HEK293 (cell line): ENCODE results near the gene DENND2A.
A peak's percentile ranks its signal among the peaks of the same experiment; 100 is the strongest.

Source experiments
- CTCF ChIA-PET: fragments of 350-600 bp; formaldehyde crosslinking; extraction: SDS; loops from one replicate; lab custom pipeline; 2021; ENCODE audit warnings: antibody characterized with exemption; lab: Yijun Ruan, JAX
- POLR2A ChIA-PET: fragments of 300-600 bp; formaldehyde crosslinking; extraction: SDS; loops from one replicate; lab custom pipeline; 2020; ENCODE audit warnings: antibody characterized with exemption, inconsistent platforms; lab: Yijun Ruan, JAX
- H3K27ac ChIP-seq: fragments of 200-500 bp; sonication (Bioruptor generic); 2 replicates; pipeline ENCODE4 v1.5.1; 2014; ENCODE audit warnings: low read depth, low read length, control low read depth, inconsistent platforms; ENCODE audit errors: extremely low read depth
- H3K36me3 ChIP-seq, 2 experiments: fragments of 200-500 bp in 1 of 2; sonication (Bioruptor generic) in 1 of 2; 1 replicate in 1 of 2; 2 replicates in 1 of 2; pipeline ENCODE4 v1.5.1; 2014 to 2017; ENCODE audit warnings: inconsistent platforms in 2 of 2, low read length in 2 of 2; ENCODE audit not compliant: control insufficient read depth in 2 of 2, insufficient read depth in 1 of 2
- H3K4me1 ChIP-seq: fragments of 200-500 bp; sonication (Bioruptor generic); 2 replicates; pipeline ENCODE4 v1.5.1; 2014; ENCODE audit warnings: mild to moderate bottlenecking, low read length, inconsistent platforms; ENCODE audit not compliant: control insufficient read depth, insufficient read depth
- H3K4me3 ChIP-seq: 2 replicates; pipeline ENCODE4 v1.5.1; 2011; ENCODE audit warnings: low read depth, mild to moderate bottlenecking, control low read depth, low read length, moderate library complexity
- H3K9me3 ChIP-seq: fragments of 200-500 bp; sonication (Bioruptor generic); 2 replicates; pipeline ENCODE4 v1.5.1; 2014; ENCODE audit warnings: low read depth, low read length, inconsistent platforms; ENCODE audit not compliant: control insufficient read depth, insufficient read depth
- EGR2 ChIP-seq: fragments of 450-650 bp; formaldehyde crosslinking; IDR thresholded peaks from 2 replicates; pipeline ENCODE4 v1.5.1; 2016; ENCODE audit warnings: low read depth, missing biosample characterization, missing genetic modification characterization
- HOXA7 ChIP-seq: sonication (generic); formaldehyde crosslinking; IDR thresholded peaks from 2 replicates; pipeline ENCODE4 v1.8.1; 2022; ENCODE audit warnings: missing genetic modification reagents, borderline replicate concordance
- KLF7 ChIP-seq: fragments of 450-650 bp; formaldehyde crosslinking; IDR thresholded peaks from 2 replicates; pipeline ENCODE4 v1.5.1; 2016; ENCODE audit warnings: missing biosample characterization, missing genetic modification characterization, borderline replicate concordance
- PRDM10 ChIP-seq: fragments of 450-650 bp; formaldehyde crosslinking; IDR thresholded peaks from 2 replicates; pipeline ENCODE4 v1.5.1; 2016; ENCODE audit warnings: missing biosample characterization, missing genetic modification characterization
- RBAK ChIP-seq: fragments of 450-650 bp; formaldehyde crosslinking; IDR thresholded peaks from 2 replicates; pipeline ENCODE4 v1.5.1; 2016; ENCODE audit warnings: missing biosample characterization, missing genetic modification characterization
- REPIN1 ChIP-seq: fragments of 450-650 bp; formaldehyde crosslinking; IDR thresholded peaks from 2 replicates; pipeline ENCODE4 v1.5.1; 2017; ENCODE audit warnings: missing biosample characterization, missing genetic modification characterization, low read depth
- REST ChIP-seq: fragments of 450-650 bp; formaldehyde crosslinking; IDR thresholded peaks from 2 replicates; pipeline ENCODE4 v1.5.1; 2016; ENCODE audit warnings: missing biosample characterization, missing genetic modification characterization
- SP2 ChIP-seq: fragments of 450-650 bp; formaldehyde crosslinking; IDR thresholded peaks from 2 replicates; pipeline ENCODE4 v1.5.1; 2016; ENCODE audit warnings: missing biosample characterization, missing genetic modification characterization
- ZBTB21 ChIP-seq: fragments of 450-650 bp; formaldehyde crosslinking; IDR thresholded peaks from 2 replicates; pipeline ENCODE4 v1.5.1; 2017; ENCODE audit warnings: missing biosample characterization, missing genetic modification characterization
- ZFP69B ChIP-seq: fragments of 450-650 bp; formaldehyde crosslinking; IDR thresholded peaks from 2 replicates; pipeline ENCODE4 v1.5.1; 2016; ENCODE audit warnings: missing biosample characterization, missing genetic modification characterization
- ZNF214 ChIP-seq: fragments of 450-650 bp; formaldehyde crosslinking; IDR thresholded peaks from 2 replicates; pipeline ENCODE4 v1.5.1; 2017; ENCODE audit warnings: missing biosample characterization, mild to moderate bottlenecking, missing genetic modification characterization, borderline replicate concordance
- ZNF416 ChIP-seq: fragments of 450-650 bp; formaldehyde crosslinking; IDR thresholded peaks from 2 replicates; pipeline ENCODE4 v1.5.1; 2016; ENCODE audit warnings: missing biosample characterization, missing genetic modification characterization
- ZNF449 ChIP-seq: fragments of 450-650 bp; formaldehyde crosslinking; IDR thresholded peaks from 2 replicates; pipeline ENCODE4 v1.5.1; 2017; ENCODE audit warnings: missing biosample characterization, mild to moderate bottlenecking, missing genetic modification characterization, moderate library complexity
- ZNF629 ChIP-seq: fragments of 450-650 bp; formaldehyde crosslinking; IDR thresholded peaks from 2 replicates; pipeline ENCODE4 v1.5.1; 2017; ENCODE audit warnings: missing biosample characterization, missing genetic modification characterization
- ZNF768 ChIP-seq: fragments of 450-650 bp; formaldehyde crosslinking; IDR thresholded peaks from 2 replicates; pipeline ENCODE4 v1.5.1; 2018; ENCODE audit warnings: missing biosample characterization, mild to moderate bottlenecking, missing genetic modification characterization
- ZNF776 ChIP-seq: fragments of 450-650 bp; formaldehyde crosslinking; IDR thresholded peaks from 2 replicates; pipeline ENCODE4 v1.5.0; 2017; ENCODE audit warnings: missing biosample characterization, missing genetic modification characterization, borderline replicate concordance
- ZNF830 ChIP-seq: fragments of 450-650 bp; IDR thresholded peaks from 2 replicates; pipeline ENCODE4 v1.5.0; 2018; ENCODE audit warnings: missing biosample characterization, missing genetic modification characterization, low read depth, mild to moderate bottlenecking, moderate library complexity
- TF ChIP-seq, protein P1 (sequence below): fragments of 450-650 bp; formaldehyde crosslinking; conservative IDR thresholded peaks from 2 replicates; pipeline ENCODE4 v1.5.1; 2016; ENCODE audit warnings: low read depth, missing biosample characterization, missing genetic modification characterization
- TF ChIP-seq, protein P2 (sequence below): fragments of 450-650 bp; formaldehyde crosslinking; IDR thresholded peaks from 2 replicates; pipeline ENCODE4 v1.5.1; 2016; ENCODE audit warnings: missing biosample characterization, missing genetic modification characterization

Gene DENND2A

DNA sequence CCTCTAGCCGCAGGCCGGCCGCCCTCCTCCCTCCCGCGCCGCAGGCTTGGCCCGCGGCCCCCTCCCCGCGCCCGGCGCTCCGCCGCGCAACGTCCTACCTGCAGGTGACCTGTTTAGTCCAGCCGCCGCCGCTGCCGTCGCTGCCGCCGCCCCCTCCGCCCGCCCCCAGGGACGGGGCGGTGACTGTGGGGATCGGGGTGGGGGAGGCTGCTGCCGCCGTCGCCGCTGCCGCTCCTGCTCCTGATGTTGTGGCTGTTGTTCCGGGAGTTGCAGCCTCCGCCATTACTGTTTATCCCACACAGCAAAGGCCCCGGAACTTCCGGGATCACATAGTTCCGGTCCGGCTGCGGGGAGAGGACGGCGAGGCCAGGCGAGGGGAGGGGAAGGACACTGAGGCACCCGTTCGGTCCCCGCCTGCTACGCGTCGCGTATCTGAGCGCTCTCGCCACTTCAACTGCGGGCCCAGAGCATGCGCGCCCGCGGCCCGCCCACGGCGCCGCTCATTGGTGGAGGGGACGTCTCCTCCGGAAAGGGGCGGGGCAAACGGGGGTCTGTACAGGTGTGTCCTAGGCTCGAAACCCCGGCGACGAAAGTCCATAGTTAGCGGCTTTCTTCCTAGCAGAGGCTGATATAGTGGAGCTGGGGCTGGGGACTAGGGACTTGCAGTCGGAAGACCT is 161.4 kb downstream of the DENND2A start, which contains the start of gene MKRN1 (continued):
- TF ChIP-seq, protein P1, sequence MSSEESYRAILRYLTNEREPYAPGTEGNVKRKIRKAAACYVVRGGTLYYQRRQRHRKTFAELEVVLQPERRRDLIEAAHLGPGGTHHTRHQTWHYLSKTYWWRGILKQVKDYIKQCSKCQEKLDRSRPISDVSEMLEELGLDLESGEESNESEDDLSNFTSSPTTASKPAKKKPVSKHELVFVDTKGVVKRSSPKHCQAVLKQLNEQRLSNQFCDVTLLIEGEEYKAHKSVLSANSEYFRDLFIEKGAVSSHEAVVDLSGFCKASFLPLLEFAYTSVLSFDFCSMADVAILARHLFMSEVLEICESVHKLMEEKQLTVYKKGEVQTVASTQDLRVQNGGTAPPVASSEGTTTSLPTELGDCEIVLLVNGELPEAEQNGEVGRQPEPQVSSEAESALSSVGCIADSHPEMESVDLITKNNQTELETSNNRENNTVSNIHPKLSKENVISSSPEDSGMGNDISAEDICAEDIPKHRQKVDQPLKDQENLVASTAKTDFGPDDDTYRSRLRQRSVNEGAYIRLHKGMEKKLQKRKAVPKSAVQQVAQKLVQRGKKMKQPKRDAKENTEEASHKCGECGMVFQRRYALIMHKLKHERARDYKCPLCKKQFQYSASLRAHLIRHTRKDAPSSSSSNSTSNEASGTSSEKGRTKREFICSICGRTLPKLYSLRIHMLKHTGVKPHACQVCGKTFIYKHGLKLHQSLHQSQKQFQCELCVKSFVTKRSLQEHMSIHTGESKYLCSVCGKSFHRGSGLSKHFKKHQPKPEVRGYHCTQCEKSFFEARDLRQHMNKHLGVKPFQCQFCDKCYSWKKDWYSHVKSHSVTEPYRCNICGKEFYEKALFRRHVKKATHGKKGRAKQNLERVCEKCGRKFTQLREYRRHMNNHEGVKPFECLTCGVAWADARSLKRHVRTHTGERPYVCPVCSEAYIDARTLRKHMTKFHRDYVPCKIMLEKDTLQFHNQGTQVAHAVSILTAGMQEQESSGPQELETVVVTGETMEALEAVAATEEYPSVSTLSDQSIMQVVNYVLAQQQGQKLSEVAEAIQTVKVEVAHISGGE (tag by site-specific recombination): peak; percentile 98
- TF ChIP-seq PRDM10 (tag by site-specific recombination): peak; percentile 59
- TF ChIP-seq REPIN1 (tag by site-specific recombination): no peak
- peak; percentile 88 for TF ChIP-seq SP2 (tag by site-specific recombination)
- 0 out of 2 replicates have a peak, but pooled peaks have one; percentile 8 for TF ChIP-seq ZNF629
- peak; percentile 58; the same call in 1 of the 2 replicates for TF ChIP-seq EGR2 (tag by site-specific recombination)
- no peak for TF ChIP-seq ZNF776

GRCh38 chr7:140478246-140479061 is 162.2 kb downstream of the DENND2A start:
- Histone ChIP-seq H3K9me3 (no peaks in the 10 kb centered on the region), H3K4me1 (peaks cover 3% of the 10 kb centered on the region; the same call in 1 of the 2 replicates), H3K4me3 (peak overlapping the region; percentile 97), H3K36me3 (no peaks in the 10 kb centered on the region), H3K27ac (peak overlapping the region; percentile 85)
- ChIA-PET POLR2A (interaction anchor here (0.6 to 1.0 kb wide), 3 partner anchors 29 to 594 kb away, joined by 4 to 6 read pairs (median 5); partner anchors contain the start of gene KDM7A), CTCF (interaction anchor here (0.5 to 4.6 kb wide), 9 partner anchors 9 to 473 kb away, joined by 3 to 40 read pairs (median 4); no protein-coding TSS in a partner anchor)
- TF ChIP-seq ZBTB21 (tag by site-specific recombination): no peak
- TF ChIP-seq ZFP69B: no peak
- no peak for TF ChIP-seq ZNF768
- no peak for TF ChIP-seq KLF7 (tag by site-specific recombination)
- TF ChIP-seq REST (tag by site-specific recombination): peak; percentile 56
- TF ChIP-seq, protein P2, sequence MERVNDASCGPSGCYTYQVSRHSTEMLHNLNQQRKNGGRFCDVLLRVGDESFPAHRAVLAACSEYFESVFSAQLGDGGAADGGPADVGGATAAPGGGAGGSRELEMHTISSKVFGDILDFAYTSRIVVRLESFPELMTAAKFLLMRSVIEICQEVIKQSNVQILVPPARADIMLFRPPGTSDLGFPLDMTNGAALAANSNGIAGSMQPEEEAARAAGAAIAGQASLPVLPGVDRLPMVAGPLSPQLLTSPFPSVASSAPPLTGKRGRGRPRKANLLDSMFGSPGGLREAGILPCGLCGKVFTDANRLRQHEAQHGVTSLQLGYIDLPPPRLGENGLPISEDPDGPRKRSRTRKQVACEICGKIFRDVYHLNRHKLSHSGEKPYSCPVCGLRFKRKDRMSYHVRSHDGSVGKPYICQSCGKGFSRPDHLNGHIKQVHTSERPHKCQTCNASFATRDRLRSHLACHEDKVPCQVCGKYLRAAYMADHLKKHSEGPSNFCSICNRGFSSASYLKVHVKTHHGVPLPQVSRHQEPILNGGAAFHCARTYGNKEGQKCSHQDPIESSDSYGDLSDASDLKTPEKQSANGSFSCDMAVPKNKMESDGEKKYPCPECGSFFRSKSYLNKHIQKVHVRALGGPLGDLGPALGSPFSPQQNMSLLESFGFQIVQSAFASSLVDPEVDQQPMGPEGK: peak; percentile 48
- no peak for TF ChIP-seq ZNF449 (tag by site-specific recombination)
- TF ChIP-seq ZNF416 (tag by site-specific recombination): no peak
- TF ChIP-seq ZNF214 (tag by site-specific recombination): no peak
- no peak for TF ChIP-seq REPIN1 (tag by site-specific recombination)
- TF ChIP-seq ZNF830 (tag by site-specific recombination): no peak
- no peak for TF ChIP-seq RBAK (tag by site-specific recombination)
- TF ChIP-seq HOXA7 (CRISPR knock-in tag): no peak
